Esophagus muscularis mucosa (tissue), 4 donors: Measurements from ENCODE around the gene FRMD4A.

Source experiments
- EP300 ChIP-seq: sonication (generic); formaldehyde crosslinking; IDR thresholded peaks from one replicate; pipeline ENCODE4 v1.6.1; 2017; ENCODE audit warnings: antibody characterized with exemption
- POLR2A ChIP-seq: fragments of 450-650 bp; IDR thresholded peaks from one replicate; pipeline ENCODE4 v1.6.1; 2017; ENCODE audit warnings: antibody characterized with exemption, moderate library complexity, mild to moderate bottlenecking, low read depth
- POLR2AphosphoS5 ChIP-seq, 2 donors: sonication (generic); formaldehyde crosslinking; IDR thresholded peaks; one replicate each; pipeline ENCODE4 v1.6.1; 2017; ENCODE audit warnings: antibody characterized with exemption in 2 of 2
- TF ChIP-seq, protein P1 (sequence below), 3 experiments: fragments of 200-600 bp in 2 of 3; fragments of 450-650 bp in 1 of 3; sonication (generic) in 2 of 3; IDR thresholded peaks; one replicate each; pipeline ENCODE4 v1.5.1; 2017 to 2019; ENCODE audit warnings: antibody characterized with exemption in 3 of 3, mild to moderate bottlenecking in 2 of 3, moderate library complexity in 1 of 3

GRCh38 chr10:14200698-14201544 lies 129.8 kb downstream of the FRMD4A start:
- TF ChIP-seq, protein P1, sequence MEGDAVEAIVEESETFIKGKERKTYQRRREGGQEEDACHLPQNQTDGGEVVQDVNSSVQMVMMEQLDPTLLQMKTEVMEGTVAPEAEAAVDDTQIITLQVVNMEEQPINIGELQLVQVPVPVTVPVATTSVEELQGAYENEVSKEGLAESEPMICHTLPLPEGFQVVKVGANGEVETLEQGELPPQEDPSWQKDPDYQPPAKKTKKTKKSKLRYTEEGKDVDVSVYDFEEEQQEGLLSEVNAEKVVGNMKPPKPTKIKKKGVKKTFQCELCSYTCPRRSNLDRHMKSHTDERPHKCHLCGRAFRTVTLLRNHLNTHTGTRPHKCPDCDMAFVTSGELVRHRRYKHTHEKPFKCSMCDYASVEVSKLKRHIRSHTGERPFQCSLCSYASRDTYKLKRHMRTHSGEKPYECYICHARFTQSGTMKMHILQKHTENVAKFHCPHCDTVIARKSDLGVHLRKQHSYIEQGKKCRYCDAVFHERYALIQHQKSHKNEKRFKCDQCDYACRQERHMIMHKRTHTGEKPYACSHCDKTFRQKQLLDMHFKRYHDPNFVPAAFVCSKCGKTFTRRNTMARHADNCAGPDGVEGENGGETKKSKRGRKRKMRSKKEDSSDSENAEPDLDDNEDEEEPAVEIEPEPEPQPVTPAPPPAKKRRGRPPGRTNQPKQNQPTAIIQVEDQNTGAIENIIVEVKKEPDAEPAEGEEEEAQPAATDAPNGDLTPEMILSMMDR (IDR thresholded peaks at IDR 0.05): peak in 1 of 3 experiments; percentile 9
- TF ChIP-seq POLR2A (no peak), POLR2AphosphoS5 (IDR thresholded peaks at IDR 0.05) (no peak), EP300 (no peak)
